Measurements from ENCODE around the gene RAB44.

The RAB44 gene

DNA sequence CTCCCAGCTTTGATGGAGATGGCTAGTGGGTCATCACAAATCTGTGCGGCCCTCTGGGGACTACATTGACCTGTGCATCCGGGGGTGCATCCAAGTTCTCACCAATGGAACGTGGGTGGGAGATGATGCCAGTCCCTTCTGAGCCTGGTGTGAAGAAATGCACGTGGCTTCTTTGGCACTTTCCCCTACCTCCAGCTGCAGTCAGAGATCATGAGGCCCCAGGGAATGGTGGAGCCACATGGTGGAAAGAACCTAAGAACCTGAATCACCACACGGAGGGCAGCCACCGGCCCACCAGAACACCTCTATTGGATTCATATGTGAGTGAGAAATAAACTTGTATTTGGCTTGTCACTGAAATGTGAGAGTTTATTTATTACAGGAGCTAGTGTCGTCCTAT is 29.0 kb upstream of the RAB44 start:
- no peak for DNase-seq

DNA sequence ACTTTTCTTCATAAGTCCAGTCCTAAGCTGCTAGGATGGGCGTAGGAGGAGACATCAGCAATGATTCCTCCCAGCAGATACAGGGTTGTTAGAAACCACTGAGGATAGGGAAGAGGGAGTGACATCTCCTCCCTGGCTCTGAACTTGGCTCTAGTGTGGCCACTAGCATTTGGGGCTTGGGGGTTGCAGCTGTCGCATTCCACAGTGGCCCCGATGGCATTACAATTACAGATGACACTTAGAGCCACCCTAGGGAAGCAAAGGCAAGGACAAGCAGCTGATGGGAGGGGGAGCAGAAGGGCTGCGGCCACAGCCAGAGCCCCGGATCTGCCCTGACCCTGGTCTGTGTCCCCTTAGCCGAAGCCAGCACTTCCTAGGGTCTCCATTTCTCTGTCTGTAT is 28.6 kb upstream of the RAB44 start:
- no peak for DNase-seq

DNA sequence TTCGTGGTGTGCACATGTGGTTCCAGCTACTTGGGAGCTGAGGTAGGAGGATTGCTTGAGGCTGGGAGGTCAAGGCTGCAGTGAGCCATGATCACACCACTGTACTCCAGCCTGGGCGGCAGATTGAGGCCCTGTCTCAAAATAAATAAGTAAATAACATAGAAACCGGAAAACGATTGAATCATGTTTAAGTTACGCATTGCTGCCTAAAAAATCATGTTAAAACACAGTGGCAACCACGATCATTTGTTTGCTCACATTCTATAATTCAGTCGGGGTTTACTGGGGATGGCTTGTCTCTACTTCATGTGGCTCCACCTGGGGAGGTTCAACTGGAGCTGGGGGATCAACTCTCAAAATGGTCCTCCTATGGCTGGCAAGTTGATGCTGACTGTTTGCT is 27.4 kb upstream of the RAB44 start:
- DNase-seq = no peak

DNA sequence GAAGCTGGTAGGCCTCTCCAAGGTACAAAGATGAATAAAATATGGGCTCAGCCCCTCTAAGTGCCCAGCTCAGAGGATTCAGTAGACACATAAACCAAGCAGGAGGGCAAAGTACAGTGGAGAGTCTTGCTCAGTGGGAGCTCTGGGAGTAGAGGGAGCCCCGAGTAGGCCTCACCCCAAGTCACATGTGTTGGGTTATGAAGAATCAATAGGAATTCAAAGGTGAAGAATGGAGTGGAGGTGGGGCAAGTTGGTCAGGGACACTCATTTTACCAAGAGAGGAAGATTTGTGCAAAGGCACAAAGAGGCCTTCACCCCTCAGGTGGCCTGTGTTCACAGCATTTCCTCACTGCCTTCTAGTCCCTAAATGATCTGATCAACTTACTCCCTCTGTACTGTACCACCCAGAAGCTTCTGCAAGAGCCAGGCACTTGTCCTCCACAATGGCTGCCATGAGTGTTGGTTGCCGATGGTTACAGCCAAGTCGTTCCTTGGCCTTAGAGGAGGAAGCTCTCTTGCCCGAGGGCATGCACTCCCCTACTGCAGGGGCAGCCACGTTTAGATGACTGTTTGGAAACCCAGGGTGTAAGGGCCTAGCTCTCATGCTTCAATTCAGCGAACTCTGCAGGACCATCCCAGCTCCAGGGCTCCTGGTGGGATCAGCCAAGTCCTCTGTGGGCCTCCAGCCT is 25.8 kb upstream of the RAB44 start:
- DNase-seq = no peak

DNA sequence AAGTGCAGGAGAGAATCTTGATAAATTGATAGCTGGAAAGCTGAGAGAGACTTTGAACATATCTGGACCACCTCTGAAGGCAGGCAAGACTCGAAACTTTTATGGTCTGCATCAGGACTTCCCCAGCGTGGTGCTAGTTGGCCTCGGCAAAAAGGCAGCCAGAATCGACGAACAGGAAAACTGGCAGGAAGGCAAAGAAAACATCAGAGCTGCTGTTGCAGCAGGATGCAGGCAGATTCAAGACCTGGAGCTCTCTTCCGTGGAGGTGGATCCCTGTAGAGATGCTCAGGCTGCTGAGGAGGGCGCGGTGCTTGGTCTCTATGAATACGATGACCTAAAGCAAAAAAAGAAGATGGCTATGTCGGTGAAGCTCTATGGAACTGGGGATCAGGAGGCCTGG is 23.7 kb upstream of the RAB44 start:
- DNase-seq = no peak

DNA sequence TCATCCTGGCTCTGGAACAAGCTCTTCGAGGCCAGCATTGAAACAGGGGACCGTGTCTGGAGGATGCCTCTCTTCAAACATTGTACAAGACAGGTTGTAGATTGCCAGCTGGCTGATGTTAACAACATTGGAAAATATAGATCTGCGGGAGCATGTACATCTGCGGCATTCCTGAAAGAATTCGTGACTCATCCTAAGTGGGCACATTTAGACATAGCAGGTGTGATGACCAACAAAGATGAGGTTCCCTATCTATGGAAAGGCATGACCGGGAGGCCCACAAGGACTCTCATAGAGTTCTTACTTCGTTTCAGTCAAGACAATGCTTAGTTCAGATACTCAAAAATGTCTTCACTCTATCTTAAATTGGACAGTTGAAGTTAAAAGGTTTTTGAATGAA is 22.7 kb upstream of the RAB44 start:
- no peak for DNase-seq

DNA sequence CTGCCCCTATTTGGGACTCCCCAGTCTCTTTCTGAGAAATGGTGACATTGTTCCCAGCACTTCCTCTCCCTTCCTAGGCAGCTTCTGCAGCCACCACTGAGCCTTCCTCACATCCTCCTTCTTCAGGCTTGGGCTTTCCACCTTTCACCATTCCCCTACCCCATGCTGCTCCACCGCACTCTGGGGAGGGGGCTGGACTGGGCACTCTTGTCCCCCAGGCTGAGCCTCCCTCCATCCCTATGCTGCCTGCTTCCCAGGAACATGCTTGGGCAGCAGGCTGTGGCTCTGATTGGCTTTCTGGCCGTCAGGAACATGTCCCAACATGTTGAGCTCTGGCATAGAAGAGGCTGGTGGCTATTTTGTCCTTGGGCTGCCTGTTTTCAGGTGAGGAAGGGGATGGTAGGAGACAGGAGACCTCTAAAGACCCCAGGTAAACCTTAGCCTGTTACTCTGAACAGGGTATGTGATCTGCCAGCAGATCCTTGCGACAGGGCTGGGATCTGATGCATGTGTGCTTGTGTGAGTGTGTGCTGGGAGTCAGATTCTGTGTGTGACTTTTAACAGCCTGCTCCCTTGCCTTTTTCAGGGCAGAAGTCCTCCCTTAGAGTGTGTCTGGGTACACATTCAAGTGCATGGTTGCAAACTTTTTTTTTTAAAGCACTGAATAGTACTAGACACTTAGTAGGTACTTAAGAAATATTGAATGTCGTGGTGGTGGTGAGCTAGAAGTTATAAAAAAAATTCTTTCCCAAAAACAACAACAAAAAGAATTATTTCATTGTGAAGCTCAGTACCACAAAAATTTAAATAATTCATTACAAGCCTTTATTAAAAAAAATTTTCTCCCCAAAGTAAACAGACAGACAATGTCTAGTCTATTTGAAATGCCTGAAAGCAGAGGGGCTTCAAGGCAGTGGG is 21.2 kb upstream of the RAB44 start:
- DNase-seq = no peak

DNA sequence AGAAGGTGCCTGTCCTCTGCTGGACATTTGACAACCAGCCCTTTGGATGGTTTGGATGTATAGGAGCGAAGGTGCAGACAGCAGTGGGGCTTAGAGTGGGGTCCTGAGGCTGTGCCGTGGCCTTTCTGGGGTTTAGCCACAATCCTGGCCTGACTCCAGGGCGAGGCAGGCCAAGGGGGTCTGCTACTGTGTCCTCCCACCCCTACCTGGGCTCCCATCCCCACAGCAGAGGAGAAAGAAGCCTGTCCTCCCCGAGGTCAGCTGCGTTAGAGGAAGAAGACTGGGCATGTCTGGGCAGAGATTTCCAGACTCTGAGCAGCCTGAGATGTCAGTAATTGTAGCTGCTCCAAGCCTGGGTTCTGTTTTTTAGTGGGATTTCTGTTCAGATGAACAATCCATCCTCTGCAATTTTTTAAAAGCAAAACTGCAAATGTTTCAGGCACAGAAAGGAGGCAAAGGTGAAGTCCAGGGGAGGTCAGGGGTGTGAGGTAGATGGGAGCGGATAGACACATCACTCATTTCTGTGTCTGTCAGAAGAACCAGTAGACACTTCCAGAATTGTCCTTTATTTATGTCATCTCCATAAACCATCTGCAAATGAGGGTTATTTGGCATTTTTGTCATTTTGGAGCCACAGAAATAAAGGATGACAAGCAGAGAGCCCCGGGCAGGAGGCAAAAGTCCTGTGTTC is 20.4 kb upstream of the RAB44 start:
- DNase-seq = no peak

DNA sequence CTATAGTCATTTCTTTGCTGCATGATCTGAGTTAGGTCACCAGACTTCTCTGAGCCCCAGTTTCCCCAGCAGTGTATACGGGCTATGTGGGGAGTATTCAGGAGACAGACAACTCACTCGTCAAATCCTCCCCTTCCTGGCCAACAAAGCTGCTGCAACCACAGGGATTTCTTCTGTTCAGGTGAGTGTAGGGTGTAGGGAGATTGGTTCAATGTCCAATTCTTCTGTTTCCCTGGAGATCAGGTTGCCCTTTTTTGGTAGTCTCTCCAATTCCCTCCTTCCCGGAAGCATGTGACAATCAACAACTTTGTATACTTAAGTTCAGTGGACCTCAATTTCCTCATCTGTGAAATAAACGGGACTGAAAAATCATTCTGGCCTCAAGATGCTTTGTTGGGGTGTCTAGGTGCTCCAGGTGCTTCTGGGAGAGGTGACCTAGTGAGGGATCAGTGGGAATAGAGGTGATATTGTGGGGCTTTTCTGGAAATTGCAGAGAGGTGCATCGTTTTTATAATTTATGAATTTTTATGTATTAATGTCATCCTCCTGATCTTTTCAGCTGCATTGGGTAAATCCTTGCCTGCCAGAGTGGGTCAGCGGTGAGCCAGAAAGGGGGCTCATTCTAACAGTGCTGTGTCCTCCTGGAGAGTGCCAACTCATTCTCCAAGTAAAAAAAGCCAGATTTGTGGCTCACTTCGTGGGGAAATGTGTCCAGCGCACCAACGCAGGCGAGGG is 19.7 kb upstream of the RAB44 start:
- DNase-seq = no peak

DNA sequence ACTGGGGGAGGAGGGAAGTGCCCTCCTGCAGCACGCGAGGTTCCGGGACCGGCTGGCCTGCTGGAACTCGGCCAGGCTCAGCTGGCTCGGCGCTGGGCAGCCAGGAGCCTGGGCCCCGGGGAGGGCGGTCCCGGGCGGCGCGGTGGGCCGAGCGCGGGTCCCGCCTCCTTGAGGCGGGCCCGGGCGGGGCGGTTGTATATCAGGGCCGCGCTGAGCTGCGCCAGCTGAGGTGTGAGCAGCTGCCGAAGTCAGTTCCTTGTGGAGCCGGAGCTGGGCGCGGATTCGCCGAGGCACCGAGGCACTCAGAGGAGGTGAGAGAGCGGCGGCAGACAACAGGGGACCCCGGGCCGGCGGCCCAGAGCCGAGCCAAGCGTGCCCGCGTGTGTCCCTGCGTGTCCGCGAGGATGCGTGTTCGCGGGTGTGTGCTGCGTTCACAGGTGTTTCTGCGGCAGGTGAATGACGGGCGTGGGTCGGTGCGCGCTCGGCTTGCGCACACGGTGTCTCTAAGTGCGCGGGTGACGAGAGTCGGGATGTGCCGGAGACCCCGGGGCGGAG is 19.1 kb upstream of the RAB44 start, which contains the start of gene CDKN1A:
Gene CDKN1A (plus strand): TSS at position 227 of the 555 bp plus-strand sequence. CDS start 5,388 bp downstream, outside the sequence.
- peak; percentile 72 for DNase-seq

DNA sequence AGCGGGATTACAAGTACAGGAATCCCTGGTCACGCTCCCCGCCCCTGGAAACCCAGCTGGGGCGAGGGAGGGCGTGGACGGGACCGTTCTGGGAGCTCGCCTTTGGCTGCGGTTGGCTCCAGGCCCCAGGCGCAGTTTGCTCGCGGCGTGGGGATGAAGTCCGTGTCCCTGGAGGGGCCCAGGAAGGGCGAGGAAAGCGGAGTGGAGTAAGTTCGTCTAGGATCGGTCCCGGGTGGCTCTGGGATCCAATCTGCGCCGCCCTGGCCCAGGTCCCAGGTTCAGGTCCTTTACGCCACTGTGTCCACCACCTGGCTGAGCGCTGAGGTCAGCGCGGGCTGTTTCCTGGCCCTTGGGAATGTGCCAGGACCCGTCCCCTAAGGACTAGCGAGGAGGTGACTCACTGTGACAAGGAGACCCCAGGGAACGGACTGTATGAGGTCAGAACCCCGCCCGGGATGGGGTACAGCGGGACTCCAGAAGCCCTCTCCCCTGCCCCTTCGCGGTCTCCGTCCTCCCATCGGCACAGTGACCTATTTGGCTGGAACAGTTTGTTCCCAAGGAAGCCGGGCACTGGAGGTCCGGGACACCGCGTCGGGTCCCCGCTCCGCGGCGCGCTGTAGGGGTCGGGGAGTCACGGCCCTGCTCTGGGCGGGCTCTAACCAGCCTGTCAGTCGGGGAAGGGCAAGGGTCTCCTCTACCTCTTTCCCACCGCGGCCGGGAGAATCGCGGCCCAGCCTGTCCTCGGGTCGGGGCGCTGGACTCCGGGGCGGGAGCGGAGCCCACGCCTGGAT is 18.4 kb upstream of the RAB44 start:
- no peak for DNase-seq

DNA sequence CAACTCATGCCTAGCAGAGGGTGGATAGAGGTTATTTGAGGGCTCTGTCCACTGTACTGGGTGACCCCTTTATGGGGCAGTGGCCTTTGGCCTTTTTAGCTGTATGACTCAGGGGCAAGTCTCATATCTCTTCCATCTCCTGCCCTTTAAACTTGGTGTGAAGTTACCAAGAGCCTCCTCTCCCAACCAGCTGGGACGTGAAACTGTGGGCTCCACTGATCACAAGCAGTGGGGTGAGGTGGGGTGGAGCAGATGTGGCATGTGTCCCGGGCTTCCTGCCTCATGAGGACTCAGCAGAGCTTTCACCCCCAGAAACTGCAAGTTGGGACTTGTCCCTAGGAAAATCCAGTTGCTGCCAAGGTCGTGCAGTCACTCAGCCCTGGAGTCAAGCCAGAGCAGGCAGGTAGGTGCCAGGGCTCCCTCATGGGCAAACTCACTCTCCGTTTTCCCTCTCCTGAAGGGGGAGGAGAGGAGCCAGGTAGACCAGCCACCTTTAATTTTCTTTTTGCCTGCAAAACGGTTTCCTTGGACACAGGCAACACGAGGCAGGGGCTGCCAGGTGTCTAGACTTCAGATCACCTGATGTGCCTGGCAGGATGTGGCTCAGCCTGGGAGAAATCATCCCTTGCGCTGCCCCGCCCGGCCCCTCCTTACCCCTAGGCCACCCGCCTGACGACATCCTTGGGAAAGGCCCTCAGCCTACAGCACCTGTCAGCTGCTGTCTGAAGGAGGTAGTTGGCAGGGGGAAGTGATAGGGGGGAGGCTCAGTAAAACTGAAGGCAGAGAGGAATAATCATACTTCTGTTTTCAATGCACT is 15.1 kb upstream of the RAB44 start:
- DNase-seq = peak; percentile 82

DNA sequence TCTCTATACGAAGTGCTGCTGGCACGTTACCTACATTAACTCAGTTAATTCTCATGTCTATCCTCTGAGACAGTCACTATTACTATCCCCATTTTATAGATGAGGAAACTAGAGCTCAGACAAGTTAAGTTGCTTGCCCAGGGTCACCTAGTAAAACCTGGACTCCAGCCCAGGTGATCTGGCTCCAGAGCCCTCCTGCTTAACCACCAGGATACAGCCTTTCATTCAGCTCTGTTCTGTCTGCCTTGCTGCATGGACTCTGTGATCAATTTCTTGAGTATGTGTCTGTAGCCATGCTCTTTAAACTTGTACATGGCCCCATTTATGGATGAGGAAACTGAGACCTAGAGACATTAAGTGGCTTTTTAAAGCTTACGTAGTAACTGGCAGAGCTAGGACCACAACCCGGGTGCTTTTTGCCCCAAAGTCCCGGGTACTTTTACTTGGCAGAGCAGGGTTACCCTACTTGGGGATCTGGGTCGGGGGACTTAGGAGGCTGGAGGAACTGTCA is 14.4 kb upstream of the RAB44 start:
- no peak for DNase-seq

DNA sequence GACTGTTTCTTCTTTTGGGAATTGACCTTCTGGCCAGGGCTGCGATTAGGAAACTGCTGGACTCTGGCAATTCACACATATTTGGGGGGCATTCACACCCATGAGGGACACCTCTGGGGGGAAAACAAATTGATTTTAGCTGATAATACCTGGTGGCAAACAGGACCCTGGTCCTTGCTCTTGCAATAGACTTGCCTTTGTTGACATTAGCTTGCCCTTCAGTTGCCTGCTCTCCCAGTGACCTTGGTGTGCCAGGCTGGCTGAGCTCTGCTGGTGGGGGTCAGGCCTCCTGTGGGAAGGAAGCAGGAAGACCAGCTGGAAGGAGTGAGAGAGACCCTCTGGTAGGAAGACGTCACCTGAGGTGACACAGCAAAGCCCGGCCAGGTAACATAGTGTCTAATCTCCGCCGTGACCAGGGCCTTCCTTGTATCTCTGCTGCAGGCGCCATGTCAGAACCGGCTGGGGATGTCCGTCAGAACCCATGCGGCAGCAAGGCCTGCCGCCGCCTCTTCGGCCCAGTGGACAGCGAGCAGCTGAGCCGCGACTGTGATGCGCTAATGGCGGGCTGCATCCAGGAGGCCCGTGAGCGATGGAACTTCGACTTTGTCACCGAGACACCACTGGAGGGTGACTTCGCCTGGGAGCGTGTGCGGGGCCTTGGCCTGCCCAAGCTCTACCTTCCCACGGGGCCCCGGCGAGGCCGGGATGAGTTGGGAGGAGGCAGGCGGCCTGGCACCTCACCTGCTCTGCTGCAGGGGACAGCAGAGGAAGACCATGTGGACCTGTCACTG is 13.8 kb upstream of the RAB44 start:
- no peak for DNase-seq

DNA sequence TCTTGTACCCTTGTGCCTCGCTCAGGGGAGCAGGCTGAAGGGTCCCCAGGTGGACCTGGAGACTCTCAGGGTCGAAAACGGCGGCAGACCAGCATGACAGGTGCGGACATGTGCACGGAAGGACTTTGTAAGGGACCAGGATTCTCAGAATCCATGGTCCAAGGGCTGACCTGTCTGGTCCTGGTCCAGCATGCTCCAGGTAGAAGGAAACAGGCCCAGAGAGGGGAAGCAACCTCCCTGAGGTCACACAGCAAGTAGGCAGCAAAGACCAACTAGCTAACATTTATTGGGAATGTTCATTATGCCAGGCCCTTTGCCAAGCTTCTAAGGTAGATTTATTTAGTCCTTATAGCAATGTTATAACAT is 13.2 kb upstream of the RAB44 start:
- no peak for DNase-seq

DNA sequence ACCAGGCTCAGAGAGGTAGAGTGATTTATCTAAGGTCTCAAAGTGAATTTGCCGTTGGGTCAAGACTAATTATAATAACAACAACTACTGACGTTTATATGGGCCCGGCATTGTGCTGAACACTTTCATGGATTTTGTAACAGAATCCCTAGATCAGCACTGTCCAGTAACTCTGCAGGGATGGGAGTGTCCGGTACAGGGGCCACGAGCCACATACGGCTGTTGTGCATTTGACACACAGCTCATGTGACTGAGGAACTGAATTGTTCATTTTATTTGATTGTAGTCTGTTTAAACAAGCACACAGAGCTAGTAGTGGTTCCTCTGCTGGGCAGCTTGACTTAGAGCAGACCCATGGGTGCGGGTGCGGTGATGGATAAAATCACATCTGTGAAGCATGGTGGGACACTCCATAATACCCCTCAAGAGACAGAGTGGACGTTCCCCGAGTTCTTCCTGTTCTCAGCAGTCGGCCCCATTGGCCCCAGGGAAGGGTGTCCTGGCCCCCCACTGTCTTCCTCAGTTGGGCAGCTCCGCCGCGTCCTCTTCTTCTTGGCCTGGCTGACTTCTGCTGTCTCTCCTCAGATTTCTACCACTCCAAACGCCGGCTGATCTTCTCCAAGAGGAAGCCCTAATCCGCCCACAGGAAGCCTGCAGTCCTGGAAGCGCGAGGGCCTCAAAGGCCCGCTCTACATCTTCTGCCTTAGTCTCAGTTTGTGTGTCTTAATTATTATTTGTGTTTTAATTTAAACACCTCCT is 12.3 kb upstream of the RAB44 start:
- DNase-seq = no peak

DNA sequence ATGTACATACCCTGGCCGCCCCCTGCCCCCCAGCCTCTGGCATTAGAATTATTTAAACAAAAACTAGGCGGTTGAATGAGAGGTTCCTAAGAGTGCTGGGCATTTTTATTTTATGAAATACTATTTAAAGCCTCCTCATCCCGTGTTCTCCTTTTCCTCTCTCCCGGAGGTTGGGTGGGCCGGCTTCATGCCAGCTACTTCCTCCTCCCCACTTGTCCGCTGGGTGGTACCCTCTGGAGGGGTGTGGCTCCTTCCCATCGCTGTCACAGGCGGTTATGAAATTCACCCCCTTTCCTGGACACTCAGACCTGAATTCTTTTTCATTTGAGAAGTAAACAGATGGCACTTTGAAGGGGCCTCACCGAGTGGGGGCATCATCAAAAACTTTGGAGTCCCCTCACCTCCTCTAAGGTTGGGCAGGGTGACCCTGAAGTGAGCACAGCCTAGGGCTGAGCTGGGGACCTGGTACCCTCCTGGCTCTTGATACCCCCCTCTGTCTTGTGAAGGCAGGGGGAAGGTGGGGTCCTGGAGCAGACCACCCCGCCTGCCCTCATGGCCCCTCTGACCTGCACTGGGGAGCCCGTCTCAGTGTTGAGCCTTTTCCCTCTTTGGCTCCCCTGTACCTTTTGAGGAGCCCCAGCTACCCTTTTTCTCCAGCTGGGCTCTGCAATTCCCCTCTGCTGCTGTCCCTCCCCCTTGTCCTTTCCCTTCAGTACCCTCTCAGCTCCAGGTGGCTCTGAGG is 11.5 kb upstream of the RAB44 start:
- no peak for DNase-seq

All from CD4-positive, alpha-beta T cell treated with Interleukin-4 for 4 hours (primary cell).